ENCODE data around the gene BCL11B. TPM values are rescaled to one million over a fixed set of nuclear protein-coding genes. Genes with fewer than 3 reads are reported as not detected.

The BCL11B gene
- total and polyA plus RNA-seq, 2 donors (not counting 1 experiment from before 2014, with no cell fraction given), result 0.33 to 0.42 TPM

- CTCF ChIA-PET, result no interaction called here
- no peaks in the 10 kb centered on the region for H3K36me3 ChIP-seq (replicated peaks in 1 of 2; ENCODE audit: control extremely low read depth in 1 of 2, control insufficient read depth in 1 of 2, extremely low read depth in 1 of 2, insufficient read depth in 2 of 2, low read length in 1 of 2)
Measured at GRCh38 chr14:99208318-99208717, 63.7 kb downstream of the BCL11B start.

GRCh38 chr14:99207456-99207855 lies 64.5 kb downstream of the BCL11B start:
- TF ChIP-seq CTCF (IDR thresholded peaks at IDR 0.05), result no peak
- TF ChIP-seq EZH2 (IDR thresholded peaks at IDR 0.05; ENCODE audit: borderline replicate concordance, insufficient read depth, low read depth, low read length, poor library complexity, severe bottlenecking), result no peak
- ChIA-PET CTCF (no interaction called here), POLR2A (no interaction called here)
- Histone ChIP-seq H3K36me3 (replicated peaks in 1 of 2; ENCODE audit: control extremely low read depth in 1 of 2, control insufficient read depth in 1 of 2, extremely low read depth in 1 of 2, insufficient read depth in 2 of 2, low read length in 1 of 2) (no peaks in the 10 kb centered on the region), H3K79me2 (ENCODE audit: control insufficient read depth, insufficient read depth, low read length) (no peaks in the 10 kb centered on the region), H3K4me2 (replicated peaks; ENCODE audit: low read depth, low read length, poor library complexity, severe bottlenecking) (no peak overlapping the region), H3K27ac (ENCODE audit: low read length in 2 of 2) (no peak overlapping the region), H3K9ac (ENCODE audit: low read length) (no peak overlapping the region), H2AFZ (ENCODE audit: insufficient read depth, low read depth, low read length, poor library complexity, severe bottlenecking) (no peak overlapping the region), H4K20me1 (ENCODE audit: control insufficient read depth, insufficient read depth, low read length, poor library complexity, severe bottlenecking) (no peaks in the 10 kb centered on the region), H3K4me1 (ENCODE audit: control insufficient read depth in 2 of 2, insufficient read depth in 2 of 2, low read length in 2 of 2) (no peaks in the 10 kb centered on the region), H3K9me3 (ENCODE audit: control extremely low read depth in 1 of 3, control insufficient read depth in 2 of 3, insufficient read depth in 1 of 3, low read length in 2 of 3) (peaks cover 0 to 21% (median 0%) of the 10 kb centered on the region in 3 donors), H3K4me3 (ENCODE audit: control extremely low read depth in 1 of 5, extremely low read depth in 1 of 5, insufficient read depth in 1 of 5, low read depth in 2 of 5, low read length in 4 of 5) (no peak overlapping the region), H3K27me3 (replicated peaks in 1 of 4; ENCODE audit: control extremely low read depth in 1 of 4, control insufficient read depth in 3 of 4, insufficient read depth in 4 of 4, low read length in 3 of 4) (no peaks in the 10 kb centered on the region)
- Mint-ChIP-seq H3K27ac (no peak overlapping the region), H3K4me3 (no peak overlapping the region), H3K9me3 (ENCODE audit: insufficient read depth) (no peaks in the 10 kb centered on the region), H3K27me3 (no peaks in the 10 kb centered on the region), H3K4me1 (no peaks in the 10 kb centered on the region)
- 88% methylated on average over 3 of the region's 4 CpGs for WGBS (ENCODE audit: insufficient coverage)
- DNase-seq (no peak), ATAC-seq (ENCODE audit: low read depth) (no peak)
- intact Hi-C loops (cut with micrococcal nuclease), result no loop called here

More at GRCh38 chr14:99208318-99208717, 63.7 kb downstream of the BCL11B start:
- no peak overlapping the region for H3K4me3 ChIP-seq (ENCODE audit: control extremely low read depth in 1 of 5, extremely low read depth in 1 of 5, insufficient read depth in 1 of 5, low read depth in 2 of 5, low read length in 4 of 5)
- intact Hi-C loops (cut with micrococcal nuclease), result no loop called here
- ATAC-seq (ENCODE audit: low read depth) (no peak), DNase-seq (no peak)
- Mint-ChIP-seq H3K27ac (no peak overlapping the region), H3K27me3 (no peaks in the 10 kb centered on the region), H3K4me1 (no peaks in the 10 kb centered on the region), H3K9me3 (ENCODE audit: insufficient read depth) (no peaks in the 10 kb centered on the region), H3K4me3 (no peak overlapping the region)
- H3K9ac ChIP-seq (ENCODE audit: low read length), result no peak overlapping the region
- no peaks in the 10 kb centered on the region for H4K20me1 ChIP-seq (ENCODE audit: control insufficient read depth, insufficient read depth, low read length, poor library complexity, severe bottlenecking)
- H3K27me3 ChIP-seq (replicated peaks in 1 of 4; ENCODE audit: control extremely low read depth in 1 of 4, control insufficient read depth in 3 of 4, insufficient read depth in 4 of 4, low read length in 3 of 4), result no peaks in the 10 kb centered on the region
- WGBS (ENCODE audit: insufficient coverage), result 65% methylated on average over 8 of the region's 9 CpGs
- H3K4me1 ChIP-seq (ENCODE audit: control insufficient read depth in 2 of 2, insufficient read depth in 2 of 2, low read length in 2 of 2), result no peaks in the 10 kb centered on the region
- no peak overlapping the region for H3K4me2 ChIP-seq (replicated peaks; ENCODE audit: low read depth, low read length, poor library complexity, severe bottlenecking)
- no peak overlapping the region for H2AFZ ChIP-seq (ENCODE audit: insufficient read depth, low read depth, low read length, poor library complexity, severe bottlenecking)
- TF ChIP-seq CTCF (IDR thresholded peaks at IDR 0.05) (no peak), EZH2 (IDR thresholded peaks at IDR 0.05; ENCODE audit: borderline replicate concordance, insufficient read depth, low read depth, low read length, poor library complexity, severe bottlenecking) (no peak)
- POLR2A ChIA-PET, result no interaction called here
- H3K27ac ChIP-seq (ENCODE audit: low read length in 2 of 2), result no peak overlapping the region
- H3K9me3 ChIP-seq (ENCODE audit: control extremely low read depth in 1 of 3, control insufficient read depth in 2 of 3, insufficient read depth in 1 of 3, low read length in 2 of 3), result peaks cover 0 to 21% (median 0%) of the 10 kb centered on the region in 3 donors
- H3K79me2 ChIP-seq (ENCODE audit: control insufficient read depth, insufficient read depth, low read length), result no peaks in the 10 kb centered on the region
